HepG2 (cell line): ENCODE results near the gene RCC1. TPM values are rescaled to one million over a fixed set of nuclear protein-coding genes. Genes with fewer than 3 reads are reported as not detected.

Experiments
- ATAC-seq: fragments of 200-7000 bp; cut with Tn5 transposase; 3 replicates; pipeline ENCODE4 v1.9.1; 2020; ENCODE audit warnings: mild to moderate bottlenecking, moderate library complexity
- BruUV-seq: library from RNA; stranded (reverse); fragments of 400-500 nt; replicated peaks from 2 replicates; lab custom pipeline; 2021; lab: Mats Ljungman, UMichigan
- CTCF ChIA-PET: fragments of 300-600 bp; formaldehyde crosslinking; extraction: SDS; loops from one replicate; lab custom pipeline; 2021; ENCODE audit warnings: low total read pairs, inconsistent platforms, low intra/inter-chr PET ratio; lab: Yijun Ruan, JAX
- POLR2A ChIA-PET: fragments of 350-600 bp; sonication (Branson Sonifier 250); formaldehyde crosslinking; loops from one replicate; lab custom pipeline; 2020; ENCODE audit warnings: antibody characterized with exemption, inconsistent platforms; lab: Yijun Ruan, JAX
- DNase-seq: peaks from one replicate; pipeline ENCODE4 v3.0.0-alpha.2; 2015; ENCODE audit warnings: low spot score
- FAIRE-seq: peaks from 3 replicates; lab custom pipeline; 2011; peaks lifted over from hg19 to GRCh38; lab: Jason Lieb, UNC
- H2AFZ ChIP-seq: one replicate; pipeline ENCODE4 v1.6.1; 2011; ENCODE audit warnings: low read length, inconsistent platforms
- H3K27ac ChIP-seq: fragments of 300-600 bp; 3 replicates; pipeline ENCODE4 v1.8.0; 2011; ENCODE audit warnings: mixed run types, mild to moderate bottlenecking, mixed read lengths, low read length, inconsistent platforms; ENCODE audit not compliant: insufficient read depth; ENCODE audit errors: extremely low read length
- H3K27me3 ChIP-seq, 2 experiments: fragments of 200-600 bp in 1 of 2; 2 replicates in 1 of 2; 3 replicates in 1 of 2; pipeline versions ENCODE4 v1.6.0 to v1.8.0; 2011; ENCODE audit warnings: low read length in 2 of 2, mild to moderate bottlenecking in 2 of 2, moderate library complexity in 2 of 2, inconsistent platforms in 1 of 2; ENCODE audit not compliant: insufficient read depth in 2 of 2, control insufficient read depth in 1 of 2
- H3K36me3 ChIP-seq, 2 experiments: fragments of 200-600 bp in 1 of 2; replicated peaks in 1 of 2; 2 replicates in 1 of 2; 3 replicates in 1 of 2; pipeline versions ENCODE4 v1.5.1 to v1.8.0; 2011; ENCODE audit warnings: low read length in 2 of 2, inconsistent platforms in 1 of 2; ENCODE audit not compliant: insufficient read depth in 2 of 2, control insufficient read depth in 1 of 2
- H3K4me1 ChIP-seq: 2 replicates; pipeline ENCODE4 v1.5.1; 2012; ENCODE audit warnings: low read length, inconsistent platforms; ENCODE audit not compliant: insufficient read depth
- H3K4me2 ChIP-seq: 2 replicates; pipeline ENCODE4 v1.6.0; 2011; ENCODE audit warnings: low read depth, low read length, inconsistent platforms
- H3K4me3 ChIP-seq, 3 experiments: fragments of 200-600 bp in 1 of 3; sonication (generic), shearing (Covaris generic) in 1 of 3; replicated peaks in 1 of 3; 2 replicates each; pipeline ENCODE4 v1.5.1; 2011 to 2016; ENCODE audit warnings: low read length in 3 of 3, inconsistent platforms in 2 of 3, low read depth in 2 of 3, mild to moderate bottlenecking in 2 of 3, control low read depth in 1 of 3, mixed read lengths in 1 of 3; ENCODE audit not compliant: insufficient read depth in 1 of 3
- H3K79me2 ChIP-seq: one replicate; pipeline ENCODE4 v1.6.1; 2011; ENCODE audit warnings: low read length, inconsistent platforms; ENCODE audit not compliant: insufficient read depth
- H3K9ac ChIP-seq: 2 replicates; pipeline ENCODE4 v1.6.0; 2011; ENCODE audit warnings: mild to moderate bottlenecking, low read depth, low read length, inconsistent platforms; ENCODE audit not compliant: insufficient read depth
- H3K9me3 ChIP-seq: 2 replicates; pipeline ENCODE4 v1.5.1; 2012; ENCODE audit warnings: mild to moderate bottlenecking, low read length
- H4K20me1 ChIP-seq: 2 replicates; pipeline ENCODE4 v1.6.0; 2011; ENCODE audit warnings: inconsistent platforms, mild to moderate bottlenecking, low read length, moderate library complexity; ENCODE audit not compliant: insufficient read depth
- BRF2 ChIP-seq: sonication (generic); formaldehyde crosslinking; IDR thresholded peaks from 2 replicates; pipeline ENCODE4 v1.8.1; 2022; ENCODE audit warnings: mild to moderate bottlenecking, missing genetic modification reagents
- ISL2 ChIP-seq: sonication (generic); formaldehyde crosslinking; IDR thresholded peaks from 2 replicates; pipeline ENCODE4 v1.5.0; 2020; ENCODE audit warnings: missing genetic modification reagents
- MAFK ChIP-seq, 2 experiments: IDR thresholded peaks in 1 of 2; conservative IDR thresholded peaks in 1 of 2; 2 replicates each; pipeline ENCODE4 v1.6.1; 2011; ENCODE audit warnings: improper control_type of control experiment in 2 of 2, low read length in 2 of 2
- MLLT10 ChIP-seq: sonication (generic); formaldehyde crosslinking; IDR thresholded peaks from 2 replicates; pipeline ENCODE4 v1.4.0; 2020; ENCODE audit warnings: missing genetic modification reagents
- PAF1 ChIP-seq: IDR thresholded peaks from 2 replicates; pipeline ENCODE4 v1.6.1; 2016; ENCODE audit warnings: missing genetic modification reagents, missing compliant biosample characterization
- PHF20 ChIP-seq: sonication (generic); formaldehyde crosslinking; IDR thresholded peaks from 2 replicates; pipeline ENCODE4 v1.5.0; 2020; ENCODE audit warnings: mild to moderate bottlenecking, missing genetic modification reagents
- PHF21A ChIP-seq: sonication (generic); formaldehyde crosslinking; IDR thresholded peaks from 2 replicates; pipeline ENCODE4 v1.5.0; 2020; ENCODE audit warnings: mild to moderate bottlenecking, missing genetic modification reagents
- RNF219 ChIP-seq: sonication (generic); formaldehyde crosslinking; IDR thresholded peaks from 2 replicates; pipeline ENCODE4 v1.5.0; 2020; ENCODE audit warnings: mild to moderate bottlenecking, missing genetic modification reagents
- SAFB2 ChIP-seq: sonication (generic); formaldehyde crosslinking; IDR thresholded peaks from 2 replicates; pipeline ENCODE4 v1.5.1; 2020; ENCODE audit warnings: missing genetic modification reagents, low read depth, mild to moderate bottlenecking, borderline replicate concordance
- SNAPC2 ChIP-seq: sonication (generic); formaldehyde crosslinking; IDR thresholded peaks from 2 replicates; pipeline ENCODE4 v1.8.1; 2022; ENCODE audit warnings: mild to moderate bottlenecking, missing genetic modification reagents
- TBX3 ChIP-seq: fragments of 450-650 bp; IDR thresholded peaks from 2 replicates; pipeline ENCODE4 v1.6.1; 2017; ENCODE audit warnings: antibody characterized with exemption, mild to moderate bottlenecking, inconsistent platforms, borderline replicate concordance
- THAP8 ChIP-seq: sonication (generic); formaldehyde crosslinking; IDR thresholded peaks from 2 replicates; pipeline ENCODE4 v1.5.1; 2020; ENCODE audit warnings: missing genetic modification reagents, mild to moderate bottlenecking, borderline replicate concordance
- ZNF12 ChIP-seq: sonication (generic); formaldehyde crosslinking; IDR thresholded peaks from 2 replicates; pipeline ENCODE4 v1.5.0; 2020; ENCODE audit warnings: missing genetic modification reagents
- ZNF333 ChIP-seq: sonication (generic); formaldehyde crosslinking; IDR thresholded peaks from 2 replicates; pipeline ENCODE4 v1.4.0; 2020; ENCODE audit warnings: mild to moderate bottlenecking, missing genetic modification reagents, borderline replicate concordance
- ZNF414 ChIP-seq: sonication (generic); formaldehyde crosslinking; IDR thresholded peaks from 2 replicates; pipeline ENCODE4 v1.5.0; 2020; ENCODE audit warnings: missing genetic modification reagents
- ZNF781 ChIP-seq: sonication (generic); formaldehyde crosslinking; IDR thresholded peaks from 2 replicates; pipeline ENCODE4 v1.5.1; 2020; ENCODE audit warnings: borderline replicate concordance, mild to moderate bottlenecking, missing genetic modification reagents; ENCODE audit errors: not compliant biosample characterization
- ZSCAN22 ChIP-seq: sonication (generic); formaldehyde crosslinking; IDR thresholded peaks from 2 replicates; pipeline ENCODE4 v1.4.0; 2020; ENCODE audit warnings: mild to moderate bottlenecking, missing genetic modification reagents
- ZSCAN5A ChIP-seq: sonication (generic); formaldehyde crosslinking; IDR thresholded peaks from 2 replicates; pipeline ENCODE4 v1.8.0; 2022; ENCODE audit warnings: mild to moderate bottlenecking, missing genetic modification reagents, borderline replicate concordance
- in situ Hi-C: cut with HindIII; loops from 2 replicates; pipeline ENCODE4 v1.10.0; 2017; ENCODE audit warnings: low pct_unique_long_range_greater_than_20kb; ENCODE audit not compliant: extremely low pct_ligation_motif_present
- intact Hi-C: fragments of 100-400 bp; cut with micrococcal nuclease; formaldehyde crosslinking; loops from one replicate; pipeline ENCODE4 v1.10.0; 2022; ENCODE audit not compliant: unreplicated experiment
- polyA plus RNA-seq, 8 experiments: library from polyadenylated mRNA; depleted of rRNA in 3 of 8; stranded (reverse) in 7 of 8; unstranded in 1 of 8; fragments of >200 nt; fragmentation: Illumina TruSeq in 4 of 8; extraction: Trizol in 4 of 8; gene quantifications; 2 replicates each; pipeline versions ENCODE4 v1.2.1 to v1.2.3, GENCODE V29; 2011 to 2016; ENCODE audit warnings: low read depth in 4 of 8, missing spikeins in 1 of 8, mixed read lengths in 1 of 8; ENCODE audit not compliant: insufficient read depth in 1 of 8
- total RNA-seq, 5 experiments: library from RNA; depleted of rRNA; stranded (reverse); fragments of >200 nt; fragmentation: Illumina TruSeq; extraction: Trizol; gene quantifications; 2 replicates each; pipeline ENCODE4 v1.2.3, GENCODE V29; 2016; ENCODE audit warnings: low read depth in 1 of 5

Gene RCC1
- total and polyA plus RNA-seq, 2 of the 13 experiments (the other 11 are each of a cell fraction or from before 2014, with no cell fraction given) = 47.2 to 80.8 TPM

- Histone ChIP-seq H3K27ac (no peak overlapping the region), H2AFZ (no peak overlapping the region)
- TF ChIP-seq ZNF333 (CRISPR knock-in tag) = no peak
- no peak for TF ChIP-seq PHF20 (CRISPR knock-in tag)
- TF ChIP-seq THAP8 (CRISPR knock-in tag) = no peak
- no peak for TF ChIP-seq PHF21A (CRISPR knock-in tag)
- no peak for TF ChIP-seq ZSCAN22 (CRISPR knock-in tag)
- TF ChIP-seq ZNF12 = no peak
- TF ChIP-seq MAFK (conservative IDR thresholded peaks at IDR 0.05 in 1 of 2, IDR thresholded peaks at IDR 0.05 in 1 of 2; ENCODE audit: low read length in 2 of 2) = no peak
- TF ChIP-seq ZSCAN5A (CRISPR knock-in tag) = no peak
- TF ChIP-seq TBX3 = no peak
- no peak for TF ChIP-seq BRF2 (CRISPR knock-in tag)
- no peak for TF ChIP-seq SNAPC2 (CRISPR knock-in tag)
- TF ChIP-seq SAFB2 (CRISPR knock-in tag) = no peak
- TF ChIP-seq MLLT10 (CRISPR knock-in tag) = no peak
- no peak for TF ChIP-seq PAF1 (CRISPR knock-in tag)
- no peak for TF ChIP-seq ZNF781
- TF ChIP-seq ISL2 (CRISPR knock-in tag) = no peak
- no peak for TF ChIP-seq ZNF414 (CRISPR knock-in tag)
- no peak for TF ChIP-seq RNF219 (CRISPR knock-in tag)
- TF ChIP-seq, all 625 proteins: peak for 0
- FAIRE-seq (no peak), ATAC-seq (no peak), DNase-seq (no peak)
- CTCF ChIA-PET = no interaction called here
- H3K36me3 ChIP-seq = peaks cover 19 to 67% of the 10 kb centered on the region in 2 experiments; a peak in 4 of 5 replicates
- no peaks in the 10 kb centered on the region for H4K20me1 ChIP-seq
- no peak overlapping the region for H3K4me2 ChIP-seq
- in situ Hi-C loops = no loop called here
- H3K79me2 ChIP-seq = no peaks in the 10 kb centered on the region
- BruUV-seq = no TSS peak
- no peak overlapping the region for H3K9ac ChIP-seq
- POLR2A ChIA-PET = interaction anchor here (3.0 kb wide), 1 partner anchor 16 kb away, joined by 25 read pairs; no protein-coding TSS in a partner anchor
- H3K4me3 ChIP-seq = no peak overlapping the region
- intact Hi-C loops = no loop called here
- H3K27me3 ChIP-seq = no peaks in the 10 kb centered on the region
- H3K9me3 ChIP-seq = no peaks in the 10 kb centered on the region
- no peaks in the 10 kb centered on the region for H3K4me1 ChIP-seq
These were observed 58.5 kb downstream of the RCC1 start for GRCh38 chr1:28564310-28564709.
